NCI-H2196 treated with DMSO at 0.1 percent for 48 hours (cell line): ENCODE data around the gene ADAMTS7.
"Not testable (repeated sequence)": the region's sequence is repeated elsewhere in the genome, so short reads cannot be mapped to it uniquely, and the experiment has no call there.

Source experiments
- DNase-seq: peaks from one replicate; lab custom pipeline; 2025; ENCODE audit not compliant: unreplicated experiment; lab: John Stamatoyannopoulos, UW

The ADAMTS7 gene

DNA sequence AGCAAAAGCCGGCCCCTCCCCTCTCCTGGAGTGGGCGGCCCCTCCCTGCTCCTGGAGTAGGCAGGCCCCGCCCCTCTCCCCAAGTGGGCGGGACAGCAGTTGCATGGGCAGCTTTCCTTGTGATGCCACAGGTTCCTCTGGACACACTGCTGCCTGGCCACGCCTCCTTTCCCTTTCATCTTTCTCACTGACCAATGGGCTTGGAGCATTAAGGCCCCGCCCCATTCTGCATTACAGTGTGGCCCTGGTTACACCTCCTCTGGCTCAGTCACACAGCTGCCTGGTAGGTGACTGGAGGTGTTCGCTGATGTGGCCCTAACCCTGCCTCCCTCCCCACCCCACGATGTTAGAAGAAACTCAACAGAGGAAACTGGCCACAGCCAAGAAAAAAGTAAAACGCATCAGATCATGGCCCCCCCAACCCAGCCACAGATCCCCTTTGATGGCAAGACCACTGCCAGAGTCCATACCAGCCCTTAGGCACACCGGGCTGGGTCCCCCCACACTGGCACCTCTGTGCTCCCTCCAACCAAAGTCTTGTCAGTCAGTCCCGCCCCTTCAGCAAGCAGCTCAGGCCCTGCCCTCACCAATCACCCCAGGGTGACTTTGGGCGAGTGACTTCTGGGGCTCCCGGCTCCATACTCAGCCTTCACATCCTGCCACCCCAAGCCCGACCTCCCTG, 84.3 kb downstream of the ADAMTS7 start:
- DNase-seq = peak; percentile 4

DNA sequence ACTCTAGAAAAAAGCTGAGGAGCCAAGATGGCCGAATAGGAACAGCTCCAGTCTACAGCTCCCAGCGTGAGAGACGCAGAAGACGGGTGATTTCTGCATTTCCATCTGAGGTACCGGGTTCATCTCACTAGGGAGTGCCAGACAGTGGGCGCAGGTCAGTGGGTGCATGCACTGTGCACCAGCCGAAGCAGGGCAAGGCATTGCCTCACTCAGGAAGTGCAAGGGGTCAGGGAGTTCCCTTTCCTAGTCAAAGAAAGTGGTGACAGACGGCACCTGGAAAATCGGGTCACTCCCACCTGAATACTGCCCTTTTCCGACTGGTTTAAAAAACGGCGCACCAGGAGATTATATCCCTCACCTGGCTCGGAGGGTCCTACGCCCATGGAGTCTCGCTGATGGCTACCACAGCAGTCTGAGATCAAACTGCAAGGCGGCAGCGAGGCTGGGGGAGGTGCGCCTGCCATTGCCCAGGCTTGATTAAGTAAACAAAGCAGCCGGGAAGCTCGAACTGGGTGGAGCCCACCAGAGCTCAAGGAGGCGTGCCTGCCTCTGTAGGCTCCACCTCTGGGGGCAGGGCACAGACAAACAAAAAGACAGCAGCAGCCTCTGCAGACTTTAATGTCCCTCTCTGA, 91.3 kb downstream of the ADAMTS7 start:
- DNase-seq = not testable (repeated sequence)

DNA sequence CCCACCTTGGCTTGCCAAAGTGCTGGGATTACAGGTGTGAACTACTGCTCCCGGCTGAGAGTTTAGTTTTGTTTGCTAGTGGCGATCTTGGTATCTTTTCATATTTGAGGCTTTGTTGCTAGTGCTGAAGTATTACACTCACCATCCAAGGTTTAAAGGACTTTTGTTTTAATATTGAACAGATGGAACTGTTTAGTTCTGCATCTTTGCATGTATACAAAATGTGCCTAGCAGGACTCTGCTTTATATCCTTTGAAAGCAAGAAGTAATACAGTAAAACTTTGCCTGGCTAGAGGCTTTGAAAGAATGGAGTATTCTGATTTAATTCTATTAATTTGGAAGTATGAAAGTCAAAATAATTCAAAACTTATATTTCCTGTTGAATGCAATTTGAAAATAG, 92.4 kb downstream of the ADAMTS7 start:
- no peak for DNase-seq

DNA sequence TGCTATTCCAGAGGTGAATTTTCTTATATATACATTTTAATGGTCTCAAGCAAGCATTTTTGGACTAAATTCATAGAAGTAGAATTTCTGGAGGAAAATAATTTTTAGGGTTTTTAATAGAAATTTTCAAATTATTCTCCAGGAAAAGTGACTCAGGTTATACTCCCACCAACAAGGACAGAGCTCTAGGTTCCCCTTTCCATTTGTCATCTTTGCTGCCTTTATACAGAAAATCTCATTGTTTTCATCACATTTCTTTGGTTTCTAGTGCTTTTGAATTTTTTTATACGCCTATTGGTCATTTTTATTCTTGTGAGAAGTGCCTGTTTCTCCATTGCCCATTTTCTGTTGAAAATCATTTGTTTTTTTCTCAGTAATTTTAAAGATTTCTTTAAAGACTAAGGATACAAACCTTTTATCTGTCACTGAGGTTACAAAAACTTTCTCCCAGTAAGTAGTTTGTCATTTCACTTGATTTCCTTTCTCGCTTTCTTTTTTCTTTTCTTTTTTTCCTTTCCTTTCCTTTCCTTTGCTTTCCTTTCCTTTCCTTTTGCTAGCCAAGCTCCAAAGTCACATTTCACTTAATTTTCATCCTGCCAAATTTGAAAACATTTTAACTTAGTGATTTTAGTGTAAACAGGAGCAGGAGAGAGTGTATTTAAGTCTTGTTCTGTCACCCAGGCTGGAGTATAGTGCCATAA, 93.2 kb downstream of the ADAMTS7 start:
- no peak for DNase-seq

DNA sequence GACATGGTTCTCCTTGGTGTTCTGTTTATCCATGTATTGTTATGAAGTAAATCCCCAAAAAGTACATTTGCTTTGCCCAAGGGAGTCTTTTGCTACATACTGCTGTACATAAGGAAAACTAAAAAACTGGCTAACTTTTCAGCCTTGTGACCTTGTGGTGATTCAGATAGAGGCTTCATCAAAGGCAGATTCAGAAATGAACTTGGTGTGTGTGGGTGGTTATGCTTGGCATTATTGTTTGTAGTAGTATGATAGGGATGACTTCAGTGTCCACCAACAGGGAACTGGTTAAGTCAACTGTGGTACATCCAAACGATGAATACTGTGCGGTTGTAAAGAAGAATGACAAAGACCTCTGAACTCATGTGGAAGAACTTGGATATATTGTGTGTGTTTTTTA, 94.6 kb downstream of the ADAMTS7 start:
- no peak for DNase-seq

DNA sequence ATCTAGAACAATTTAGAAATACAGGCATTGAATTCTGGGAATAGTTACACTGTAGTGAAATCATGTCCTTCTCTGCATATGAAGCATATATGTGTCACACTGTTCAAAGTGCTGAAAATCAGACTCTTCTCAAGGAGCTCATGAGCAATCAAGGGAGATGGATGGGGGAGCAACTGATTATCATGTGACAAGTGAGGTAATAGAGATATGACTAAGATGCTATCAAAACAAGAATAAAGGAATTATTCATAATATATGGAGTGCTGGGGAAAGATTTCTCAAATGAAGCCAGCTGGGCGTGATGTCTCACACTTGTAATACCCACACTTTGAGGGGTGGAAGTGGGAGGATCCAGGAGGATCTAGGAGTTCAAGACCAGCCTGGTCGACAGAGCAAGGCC, 95.3 kb downstream of the ADAMTS7 start:
- no peak for DNase-seq

DNA sequence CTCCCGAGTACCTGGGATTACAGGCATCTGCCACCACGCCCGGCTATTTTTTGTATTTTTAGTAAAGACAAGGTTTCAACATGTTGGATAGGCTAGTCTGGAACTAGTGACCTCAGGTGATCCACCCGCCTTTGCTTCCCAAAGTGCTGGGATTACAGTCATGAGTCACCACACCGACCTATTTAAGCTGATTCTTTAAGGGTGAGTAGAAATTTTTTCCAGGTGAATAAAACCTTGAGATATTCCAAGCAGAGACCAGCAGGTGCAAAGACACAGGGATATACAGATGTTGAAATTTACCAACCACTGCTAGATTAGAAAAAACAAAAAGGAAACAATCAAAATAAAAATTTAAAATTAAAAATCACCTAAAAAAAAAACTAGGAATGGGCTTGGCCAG, 95.8 kb downstream of the ADAMTS7 start:
- DNase-seq = no peak

DNA sequence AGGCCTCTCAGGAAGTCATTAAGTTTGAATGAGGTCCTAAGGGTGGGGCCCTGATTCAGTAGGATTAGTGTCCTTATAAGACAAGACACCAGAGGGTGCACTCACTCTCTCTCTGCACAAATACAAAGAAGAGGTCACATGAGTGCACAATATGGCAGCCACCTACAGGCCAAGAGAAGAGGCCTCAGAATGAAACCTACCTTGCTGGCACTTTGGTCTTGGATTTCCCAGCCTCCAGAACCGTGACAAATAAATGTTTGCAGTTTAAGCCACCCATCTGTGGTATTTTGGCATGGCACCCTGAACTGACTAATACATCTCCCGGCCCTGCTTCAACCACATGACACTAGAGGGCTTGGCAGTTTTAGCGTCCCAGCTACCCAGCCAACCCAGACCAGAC, 96.4 kb downstream of the ADAMTS7 start:
- DNase-seq = no peak

DNA sequence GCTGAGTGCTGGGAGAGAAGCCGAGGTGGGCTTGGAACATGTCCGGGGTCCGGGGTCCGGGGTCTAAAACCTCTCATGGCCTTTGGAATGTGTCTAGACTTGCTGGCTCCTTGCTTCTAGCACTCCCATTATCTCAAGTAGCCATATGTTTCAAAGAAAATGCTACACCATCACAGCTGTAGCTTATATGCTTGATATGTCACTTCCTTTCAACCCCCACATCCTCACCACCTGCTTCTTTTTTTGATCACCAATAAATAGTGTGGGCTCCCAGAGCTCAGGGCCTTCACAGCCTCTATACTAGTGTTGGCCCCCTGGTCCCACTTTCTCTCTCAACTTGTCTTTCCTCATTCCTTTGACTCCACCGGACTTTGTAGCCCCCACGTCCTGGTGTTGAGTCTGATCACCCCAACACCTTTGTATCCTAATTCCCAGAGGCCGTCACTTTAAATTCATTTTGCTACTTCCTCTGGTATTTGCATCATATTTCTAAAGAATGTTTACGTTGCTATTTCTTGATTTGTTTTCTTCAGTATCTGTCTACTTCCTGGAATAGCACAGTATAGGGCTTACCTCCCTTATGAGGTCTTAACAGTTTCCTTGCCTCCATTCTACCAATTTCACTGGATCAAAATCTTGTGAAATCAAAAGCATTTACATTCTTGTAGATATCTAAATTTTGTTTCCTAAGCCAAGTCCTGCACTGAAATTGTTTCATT, 98.3 kb downstream of the ADAMTS7 start:
- no peak for DNase-seq

DNA sequence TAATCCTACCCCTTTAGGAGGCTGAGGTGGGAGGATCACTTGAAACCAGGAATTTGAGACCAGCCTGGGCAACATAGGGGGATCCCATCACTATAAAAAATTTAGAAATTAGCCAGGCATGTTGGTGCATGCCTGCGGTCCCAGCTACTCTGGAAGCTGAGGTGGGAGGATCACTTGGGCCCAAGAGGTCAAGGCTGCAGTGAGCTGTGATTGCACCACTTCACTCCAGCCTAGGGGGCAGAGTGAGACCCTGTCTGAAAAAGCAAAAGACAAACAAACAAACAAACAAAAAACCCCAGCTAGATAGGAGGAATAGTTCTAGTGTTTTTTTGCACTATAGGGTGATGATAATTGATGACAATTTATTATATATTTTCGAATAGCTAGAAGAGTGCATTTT, 99.6 kb downstream of the ADAMTS7 start:
- DNase-seq = no peak

DNA sequence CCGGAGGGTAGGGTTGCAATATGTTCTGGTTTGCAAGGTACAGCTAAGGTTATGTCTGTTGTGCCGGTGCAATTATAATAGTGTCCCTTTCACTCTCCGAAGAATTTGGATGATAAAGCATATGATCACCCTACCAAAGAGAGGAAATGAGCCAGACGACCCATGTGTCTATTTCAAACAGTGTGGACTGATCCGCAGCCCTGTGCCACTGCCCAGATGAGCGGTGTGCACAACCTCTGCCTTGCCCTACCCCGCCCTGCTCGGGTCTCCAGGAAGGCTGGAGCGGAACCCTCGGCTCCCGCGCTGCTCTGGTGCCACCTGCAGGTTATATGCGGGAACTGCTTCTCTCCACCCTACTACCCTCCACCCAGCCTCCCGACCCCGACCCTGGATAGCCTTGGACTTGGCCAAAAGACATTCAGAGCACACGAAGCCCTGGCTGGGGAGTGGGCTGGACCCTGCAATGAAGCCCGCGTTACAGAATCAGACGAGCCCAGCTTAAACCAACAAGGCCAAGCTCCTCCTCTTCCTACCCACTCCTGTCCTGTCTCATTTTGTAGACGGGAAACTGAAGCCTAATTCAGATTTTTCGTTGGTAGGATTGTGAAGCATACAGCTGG, 101.9 kb downstream of the ADAMTS7 start:
- DNase-seq = peak; percentile 6
